Activated CD8-positive, alpha-beta memory T cell treated with anti-CD3 and anti-CD28 coated beads, Interleukin-2, amount 10 ng/mL, durations not matched to agents 7 days and 5 days (primary cell): Measurements from ENCODE around the gene TNS2. TPM values are rescaled to one million over a fixed set of nuclear protein-coding genes. Genes with fewer than 3 reads are reported as not detected.

Source experiments
- ATAC-seq: fragments of 150-1000 bp; cut with Tn5 transposase; one replicate; pipeline ENCODE4 v1.10.0; 2021; ENCODE audit warnings: moderate library complexity
- CTCF ChIA-PET: fragments of 350-600 bp; sonication (Branson Sonifier 250); formaldehyde crosslinking; loops from one replicate; lab custom pipeline; 2021; ENCODE audit warnings: antibody characterized with exemption; lab: Charles Lee
- DNase-seq: peaks from one replicate; pipeline ENCODE4 v3.0.0-alpha.2; 2020
- H3K27ac Mint-ChIP-seq: one replicate; pipeline ENCODE4 v1.8.0; 2021; ENCODE audit warnings: mild to moderate bottlenecking, mixed read lengths
- H3K27me3 Mint-ChIP-seq: one replicate; pipeline ENCODE4 v1.8.0; 2021; ENCODE audit warnings: mixed read lengths
- H3K36me3 Mint-ChIP-seq: one replicate; pipeline ENCODE4 v1.8.0; 2021; ENCODE audit warnings: mild to moderate bottlenecking, mixed read lengths
- H3K4me1 Mint-ChIP-seq: one replicate; pipeline ENCODE4 v1.8.0; 2021; ENCODE audit warnings: mixed read lengths
- H3K4me3 Mint-ChIP-seq: one replicate; pipeline ENCODE4 v1.8.0; 2021; ENCODE audit warnings: mild to moderate bottlenecking, moderate library complexity, mixed read lengths
- H3K9me3 Mint-ChIP-seq: one replicate; pipeline ENCODE4 v1.8.0; 2022; ENCODE audit warnings: low read depth, mixed read lengths
- total RNA-seq, 2 experiments: library from RNA; stranded (reverse); gene quantifications; one replicate each; pipeline ENCODE4 v1.2.3, GENCODE V29; 2021

Gene TNS2
- total RNA-seq, 2 experiments from 2014 or later: 0.58 to 0.89 TPM

GRCh38 chr12:53069621-53070410 is 20.0 kb downstream of the TNS2 start:
- no peak overlapping the region for H3K4me3 Mint-ChIP-seq
- H3K4me1 Mint-ChIP-seq: peaks cover 7% of the 10 kb centered on the region
- ATAC-seq: no peak
- CTCF ChIA-PET: interaction anchor here (0.6 to 9.1 kb wide), 4 partner anchors 17 to 89 kb away, joined by 3 to 298 read pairs (median 90); partner anchors contain the start of genes IGFBP6, SOAT2 and TNS2
- H3K27ac Mint-ChIP-seq: no peak overlapping the region
- DNase-seq: no peak
- H3K36me3 Mint-ChIP-seq: peaks cover 14% of the 10 kb centered on the region
- no peaks in the 10 kb centered on the region for H3K27me3 Mint-ChIP-seq
- H3K9me3 Mint-ChIP-seq: no peaks in the 10 kb centered on the region

GRCh38 chr12:53070877-53071492 is 21.1 kb downstream of the TNS2 start:
- Mint-ChIP-seq H3K9me3 (no peaks in the 10 kb centered on the region), H3K27ac (no peak overlapping the region)

GRCh38 chr12:53071591-53072551 is 22.0 kb downstream of the TNS2 start:
- no peak overlapping the region for H3K27ac Mint-ChIP-seq

More at GRCh38 chr12:53070877-53071492, 21.1 kb downstream of the TNS2 start:
- H3K4me1 Mint-ChIP-seq: peaks cover 4% of the 10 kb centered on the region
- CTCF ChIA-PET: interaction anchor here (0.8 to 1.6 kb wide), 3 partner anchors 27 to 143 kb away, joined by 3 to 4 read pairs (median 4); no protein-coding TSS in a partner anchor
- DNase-seq (no peak), ATAC-seq (no peak)
- H3K4me3 Mint-ChIP-seq: no peak overlapping the region
- H3K27me3 Mint-ChIP-seq: no peaks in the 10 kb centered on the region
- peaks cover 12% of the 10 kb centered on the region for H3K36me3 Mint-ChIP-seq

GRCh38 chr12:53073881-53074280 is 24.0 kb downstream of the TNS2 start:
- Mint-ChIP-seq H3K4me3 (no peak overlapping the region), H3K27me3 (no peaks in the 10 kb centered on the region), H3K27ac (no peak overlapping the region), H3K9me3 (no peaks in the 10 kb centered on the region), H3K4me1 (peaks cover 15% of the 10 kb centered on the region), H3K36me3 (peaks cover 18% of the 10 kb centered on the region)
- DNase-seq: no peak
- no peak for ATAC-seq
- CTCF ChIA-PET: interaction anchor here (0.6 to 0.9 kb wide), 4 partner anchors 8 to 186 kb away, joined by 3 to 4 read pairs (median 4); no protein-coding TSS in a partner anchor

More at GRCh38 chr12:53071591-53072551, 22.0 kb downstream of the TNS2 start:
- no peaks in the 10 kb centered on the region for H3K27me3 Mint-ChIP-seq
- ATAC-seq (no peak), DNase-seq (no peak)
- no peaks in the 10 kb centered on the region for H3K9me3 Mint-ChIP-seq
- H3K4me3 Mint-ChIP-seq: no peak overlapping the region
- peaks cover 2% of the 10 kb centered on the region for H3K4me1 Mint-ChIP-seq
- H3K36me3 Mint-ChIP-seq: peaks cover 12% of the 10 kb centered on the region
- CTCF ChIA-PET: interaction anchor here (0.8 to 1.6 kb wide), 7 partner anchors 14 to 250 kb away, joined by 3 to 4 read pairs (median 3); partner anchors contain the start of gene AAAS

- Mint-ChIP-seq H3K9me3 (no peaks in the 10 kb centered on the region), H3K4me3 (no peak overlapping the region), H3K4me1 (peaks cover 15% of the 10 kb centered on the region), H3K27ac (no peak overlapping the region), H3K27me3 (no peaks in the 10 kb centered on the region), H3K36me3 (peaks cover 18% of the 10 kb centered on the region)
- ATAC-seq (no peak), DNase-seq (no peak)
- CTCF ChIA-PET: interaction anchor here (0.6 to 8.6 kb wide), 3 partner anchors 9 to 19 kb away, joined by 3 to 109 read pairs (median 3); no protein-coding TSS in a partner anchor
Measured at GRCh38 chr12:53074283-53074998, 24.6 kb downstream of the TNS2 start.

GRCh38 chr12:53074999-53075370 is 25.1 kb downstream of the TNS2 start:
- no peak for DNase-seq
- no peak for ATAC-seq
- CTCF ChIA-PET: interaction anchor here (1.6 to 8.6 kb wide), 2 partner anchors 10 to 24 kb away, joined by 6 to 109 read pairs; no protein-coding TSS in a partner anchor
- H3K4me1 Mint-ChIP-seq: peaks cover 19% of the 10 kb centered on the region
- H3K27me3 Mint-ChIP-seq: no peaks in the 10 kb centered on the region
- no peak overlapping the region for H3K27ac Mint-ChIP-seq
- no peak overlapping the region for H3K4me3 Mint-ChIP-seq
- H3K36me3 Mint-ChIP-seq: peaks cover 18% of the 10 kb centered on the region
- no peaks in the 10 kb centered on the region for H3K9me3 Mint-ChIP-seq

- Mint-ChIP-seq H3K36me3 (peaks cover 18% of the 10 kb centered on the region), H3K4me3 (no peak overlapping the region), H3K27me3 (no peaks in the 10 kb centered on the region), H3K9me3 (no peaks in the 10 kb centered on the region), H3K27ac (no peak overlapping the region), H3K4me1 (peaks cover 25% of the 10 kb centered on the region)
- CTCF ChIA-PET: interaction anchor here (1.2 to 8.6 kb wide), 6 partner anchors 11 to 276 kb away, joined by 3 to 109 read pairs (median 8); partner anchors contain the start of gene SOAT2
- DNase-seq (no peak), ATAC-seq (no peak)
Measured at GRCh38 chr12:53076461-53076860, 26.6 kb downstream of the TNS2 start.

GRCh38 chr12:53077030-53077429 is 27.2 kb downstream of the TNS2 start:
- DNase-seq: no peak
- Mint-ChIP-seq H3K27me3 (no peaks in the 10 kb centered on the region), H3K4me3 (no peak overlapping the region), H3K36me3 (peaks cover 18% of the 10 kb centered on the region), H3K4me1 (peaks cover 23% of the 10 kb centered on the region), H3K27ac (no peak overlapping the region), H3K9me3 (no peaks in the 10 kb centered on the region)
- no peak for ATAC-seq
- CTCF ChIA-PET: interaction anchor here (0.8 to 8.6 kb wide), 6 partner anchors 12 to 275 kb away, joined by 3 to 109 read pairs (median 6); partner anchors contain the start of gene SOAT2

- peak overlapping the region; percentile 88 for H3K27ac Mint-ChIP-seq
- peaks cover 18% of the 10 kb centered on the region for H3K36me3 Mint-ChIP-seq
- H3K4me3 Mint-ChIP-seq: peak overlapping the region; percentile 80
- CTCF ChIA-PET: interaction anchor here (0.6 to 8.6 kb wide), 17 partner anchors 11 to 266 kb away, joined by 3 to 109 read pairs (median 4); partner anchors contain the start of genes CSAD, IGFBP6, SOAT2 and ZNF740
- no peaks in the 10 kb centered on the region for H3K9me3 Mint-ChIP-seq
- ATAC-seq: peak; percentile 31
- H3K27me3 Mint-ChIP-seq: no peaks in the 10 kb centered on the region
- no peak for DNase-seq
- H3K4me1 Mint-ChIP-seq: peaks cover 31% of the 10 kb centered on the region
Measured at GRCh38 chr12:53078425-53079225, 28.8 kb downstream of the TNS2 start.

GRCh38 chr12:53079226-53080117 is 29.6 kb downstream of the TNS2 start, which contains the start of gene SPRYD3:
TSS of gene SPRYD3 (minus strand) at chr12:53079390. CDS start at chr12:53079333, 57 bp downstream.
- H3K27me3 Mint-ChIP-seq: no peaks in the 10 kb centered on the region
- peak within 1 kb of the TSS; percentile 80 for H3K4me3 Mint-ChIP-seq
- H3K9me3 Mint-ChIP-seq: no peaks in the 10 kb centered on the region
- DNase-seq: peak; percentile 97
- H3K27ac Mint-ChIP-seq: peak within 1 kb of the TSS; percentile 88
- CTCF ChIA-PET: interaction anchor here (0.6 to 8.6 kb wide), 16 partner anchors 10 to 265 kb away, joined by 3 to 109 read pairs (median 4); partner anchors contain the start of genes CSAD, IGFBP6, SOAT2 and ZNF740
- H3K4me1 Mint-ChIP-seq: peaks cover 31% of the 10 kb centered on the region
- H3K36me3 Mint-ChIP-seq: peaks cover 11% of the 10 kb centered on the region
- ATAC-seq: peak; percentile 97
